ENCODE measurements around the gene CACNA1D. TPM values are rescaled to one million over a fixed set of nuclear protein-coding genes. Genes with fewer than 3 reads are reported as not detected.

CACNA1D gene
- total and polyA plus RNA-seq, 9 of the 15 experiments (the other 6 are each of a cell fraction or from before 2014, with no cell fraction given), result 0.29 TPM; not detected in 8

- no peak for FAIRE-seq
- H3K4me1 ChIP-seq (replicated peaks in 1 of 2; ENCODE audit: control insufficient read depth in 2 of 2, insufficient read depth in 2 of 2, low read length in 2 of 2), result no peaks in the 10 kb centered on the region
- no peaks in the 10 kb centered on the region for H3K79me2 ChIP-seq (ENCODE audit: control insufficient read depth, insufficient read depth, low read length)
- no peak overlapping the region for H3K9ac ChIP-seq (ENCODE audit: insufficient read depth in 1 of 2, low read depth in 2 of 2, low read length in 2 of 2)
- intact Hi-C loops (cut with micrococcal nuclease), result no loop called here
- ATAC-seq, result no peak
- H3K9me3 ChIP-seq (replicated peaks; ENCODE audit: control insufficient read depth, insufficient read depth, low read depth, low read length), result no peaks in the 10 kb centered on the region
- 6% methylated on average over 9 of the region's 9 CpGs for WGBS (ENCODE audit: insufficient coverage, low coverage, missing lambda C conversion rate)
- H4K20me1 ChIP-seq (replicated peaks; ENCODE audit: control insufficient read depth, insufficient read depth, low read length), result no peaks in the 10 kb centered on the region; the same call in 1 of the 2 replicates
- H3K4me3 ChIP-seq, result no peak overlapping the region
- H3K4me2 ChIP-seq (ENCODE audit: insufficient read depth, low read length), result no peak overlapping the region
- H2AFZ ChIP-seq (ENCODE audit: low read depth, low read length), result no peak overlapping the region
- CTCF ChIA-PET (ENCODE audit: low intra/inter-chr PET ratio), result interaction anchor here (0.6 kb wide), 1 partner anchor 274 kb away, joined by 3 read pairs; no protein-coding TSS in a partner anchor
- H3K27ac ChIP-seq (ENCODE audit: extremely low read depth, low read depth, low read length), result no peak overlapping the region
- H3K27me3 ChIP-seq (ENCODE audit: control insufficient read depth in 2 of 2, insufficient read depth in 2 of 2, low read length in 2 of 2), result peaks cover 10 to 72% of the 10 kb centered on the region in 2 experiments; a peak in 4 of 5 replicates
- POLR2A ChIA-PET, result no interaction called here
- no peak for DNase-seq (ENCODE audit: extremely low read depth in 1 of 4, low spot score in 3 of 4)
- no TSS peak for BruUV-seq (replicated peaks)
- in situ Hi-C loops (cut with MboI), result no loop called here
- no peaks in the 10 kb centered on the region for H3K9me1 ChIP-seq (ENCODE audit: control insufficient read depth, insufficient read depth, low read length)
- no peaks in the 10 kb centered on the region for H3K36me3 ChIP-seq (ENCODE audit: control insufficient read depth, insufficient read depth, low read length)
- TF ChIP-seq DIDO1 (tag; IDR thresholded peaks at IDR 0.05; ENCODE audit: low read depth) (no peak), PTTG1 (tag; IDR thresholded peaks at IDR 0.05; ENCODE audit: low read depth) (no peak), ZNF766 (CRISPR knock-in tag; conservative IDR thresholded peaks at IDR 0.05) (no peak), PTRF (tag; IDR thresholded peaks at IDR 0.05) (no peak), NKRF (IDR thresholded peaks at IDR 0.05; ENCODE audit: borderline replicate concordance) (no peak), RUNX1 (IDR thresholded peaks at IDR 0.05; ENCODE audit: low read depth) (no peak), ZNF609 (CRISPR knock-in tag; IDR thresholded peaks at IDR 0.05; ENCODE audit: borderline replicate concordance) (no peak)
Measured at GRCh38 chr3:53801319-53801718, 306.9 kb downstream of the CACNA1D start.

All from K562 (cell line).